H1 (cell line): ENCODE measurements around the gene COX14. TPM values are rescaled to one million over a fixed set of nuclear protein-coding genes. Genes with fewer than 3 reads are reported as not detected.

ENCODE experiments used
- BCL11A ChIP-seq, 2 experiments: IDR thresholded peaks; one replicate each; pipeline ENCODE4 v1.6.1; 2011; ENCODE audit warnings: low read depth in 2 of 2, low read length in 2 of 2, mild to moderate bottlenecking in 2 of 2
- CBX5 ChIP-seq: fragments of 300-800, 300-1000 bp; sonication (generic); IDR thresholded peaks from 2 replicates; pipeline ENCODE4 v1.7.1; 2016; ENCODE audit warnings: antibody characterized with exemption, low read length, low read depth
- TAF1 ChIP-seq: IDR thresholded peaks from 2 replicates; pipeline ENCODE4 v1.6.1; 2011; ENCODE audit warnings: mild to moderate bottlenecking, low read depth, low read length
- YY1 ChIP-seq: IDR thresholded peaks from 2 replicates; pipeline ENCODE4 v1.6.1; 2011; ENCODE audit warnings: low read depth, mild to moderate bottlenecking, low read length
- polyA plus RNA-seq, 7 experiments: library from polyadenylated mRNA; depleted of rRNA in 3 of 7; stranded (reverse) in 5 of 7; unstranded in 2 of 7; fragments of >200 nt in 5 of 7; fragments of 200-250 nt in 2 of 7; gene quantifications; 1 replicate in 5 of 7; 2 replicates in 1 of 7; 4 replicates in 1 of 7; pipeline versions ENCODE4 v1.2.1 to v1.2.3, GENCODE V29; 2011 to 2013; ENCODE audit warnings: missing spikeins in 2 of 7, mixed read lengths in 2 of 7
- total RNA-seq: library from RNA; stranded (reverse); fragmentation: NEBNext Ultra II Directional; extraction: Animal tissue kit (Norgen Biotek cat#: 25700); gene quantifications from 2 replicates; pipeline ENCODE4 v1.2.1, GENCODE V29; 2021

COX14 gene
- total and polyA plus RNA-seq, 2 of the 8 experiments (the other 6 are each of a cell fraction or from before 2014, with no cell fraction given), result 40.1 to 102 TPM

DNA sequence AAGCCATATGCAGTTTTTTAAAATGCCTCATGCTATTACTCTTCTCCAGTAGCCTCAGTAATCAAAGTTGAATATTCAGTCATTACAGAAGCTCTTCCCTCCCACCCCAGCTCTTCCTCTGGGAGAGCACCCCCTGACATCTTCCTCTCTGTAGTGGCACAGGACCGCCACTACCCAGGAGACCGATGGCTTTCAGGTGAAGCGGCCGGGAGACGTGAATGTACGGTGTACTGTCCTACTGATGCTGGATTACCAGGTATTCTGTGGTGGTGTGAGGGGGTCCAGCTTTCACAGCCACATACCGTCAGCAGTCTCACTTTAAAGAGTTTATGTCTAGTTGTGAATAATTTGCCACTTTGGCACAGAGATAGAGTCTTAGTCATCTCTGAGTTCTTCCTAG, 22.3 kb upstream of the COX14 start (continued):
- TF ChIP-seq YY1 (no peak), BCL11A (IDR thresholded peaks at IDR 0.05; ENCODE audit: low read depth in 2 of 2, low read length in 2 of 2) (no peak), TAF1 (no peak), CBX5 (no peak)
- TF ChIP-seq, all 59 proteins: peak for 0
